Bone marrow (tissue), 2 donors: ENCODE measurements around the gene CMPK2.
A peak's percentile ranks its signal among the peaks of the same experiment; 100 is the strongest.
"Not testable (repeated sequence)": the region's sequence is repeated elsewhere in the genome, so short reads cannot be mapped to it uniquely, and the experiment has no call there.

Experiments used
- DNase-seq, 2 donors: peaks; one replicate each; lab custom pipeline; 2025; lab: John Stamatoyannopoulos, UW

CMPK2 gene

GRCh38 chr2:6880200-6880733 is 14.6 kb upstream of the CMPK2 start:
- peak in 1 of 2 donors; percentile 93 for DNase-seq

GRCh38 chr2:6879011-6879410 is 13.3 kb upstream of the CMPK2 start:
- no peak for DNase-seq

- peak in 1 of 2 donors; percentile 77 for DNase-seq
Measured at GRCh38 chr2:6878549-6878948, 12.8 kb upstream of the CMPK2 start.

GRCh38 chr2:6877402-6878304 is 11.9 kb upstream of the CMPK2 start, which contains the start of gene RSAD2:
RSAD2 (plus strand) TSS chr2:6877777; CDS start chr2:6877801, 24 bp downstream.
- peak in 1 of 2 donors; percentile 84 for DNase-seq

- DNase-seq, result no peak
Measured at GRCh38 chr2:6876309-6876708, 10.6 kb upstream of the CMPK2 start.

- DNase-seq, result no peak
Measured at GRCh38 chr2:6874032-6874431, 8.3 kb upstream of the CMPK2 start.

- peak in 1 of 2 donors; percentile 72 for DNase-seq
Measured at GRCh38 chr2:6872394-6872793, 6.7 kb upstream of the CMPK2 start.

GRCh38 chr2:6866982-6867381 is 1.3 kb upstream of the CMPK2 start:
- no peak for DNase-seq

- DNase-seq, result no peak
Measured at GRCh38 chr2:6866275-6866671, 566 bp upstream of the CMPK2 start.

- DNase-seq, result peak in 1 of 2 donors; percentile 49
Measured at GRCh38 chr2:6864923-6865345, 773 bp downstream of the CMPK2 start.

- no peak for DNase-seq
Measured at GRCh38 chr2:6864231-6864754, 1.4 kb downstream of the CMPK2 start.

- DNase-seq, result no peak
Measured at GRCh38 chr2:6863792-6864191, 1.9 kb downstream of the CMPK2 start.

- DNase-seq, result no peak
Measured at GRCh38 chr2:6860296-6860695, 5.4 kb downstream of the CMPK2 start.

- DNase-seq, result not testable (repeated sequence)
Measured at GRCh38 chr2:6858466-6859027, 7.2 kb downstream of the CMPK2 start.

GRCh38 chr2:6856548-6856920 is 9.2 kb downstream of the CMPK2 start:
- no peak for DNase-seq

GRCh38 chr2:6855860-6856547 is 9.7 kb downstream of the CMPK2 start:
- DNase-seq, result no peak

GRCh38 chr2:6854416-6854815 is 11.3 kb downstream of the CMPK2 start:
- DNase-seq, result no peak

- no peak for DNase-seq
Measured at GRCh38 chr2:6852195-6852594, 13.5 kb downstream of the CMPK2 start.

- no peak for DNase-seq
Measured at GRCh38 chr2:6846967-6847681, 18.6 kb downstream of the CMPK2 start.

GRCh38 chr2:6846540-6846939 is 19.2 kb downstream of the CMPK2 start:
- DNase-seq, result no peak

- no peak for DNase-seq
Measured at GRCh38 chr2:6845903-6846302, 19.8 kb downstream of the CMPK2 start.

GRCh38 chr2:6845312-6845711 is 20.4 kb downstream of the CMPK2 start:
- DNase-seq, result no peak
